PC-9 (cell line): ENCODE results near the gene EMC6. TPM values are rescaled to one million over a fixed set of nuclear protein-coding genes. Genes with fewer than 3 reads are reported as not detected.

ENCODE experiments used
- BruUV-seq: library from RNA; stranded (reverse); fragments of 400-500 nt; replicated peaks from 2 replicates; lab custom pipeline; 2021; lab: Mats Ljungman, UMichigan
- CTCF ChIA-PET: fragments of 300-600 bp; sonication (Branson Sonifier 250); formaldehyde crosslinking; loops from one replicate; lab custom pipeline; 2022; ENCODE audit warnings: antibody characterized with exemption; lab: Charles Lee
- POLR2A ChIA-PET: fragments of 300-600 bp; sonication (Branson Sonifier 250); formaldehyde crosslinking; loops from one replicate; lab custom pipeline; 2022; ENCODE audit warnings: antibody characterized with exemption; ENCODE audit not compliant: unreplicated experiment; lab: Charles Lee
- DNase-seq, 2 experiments: peaks; one replicate each; pipeline versions ENCODE4 v3.0.0 to v3.0.0-alpha.2; 2015 to 2022; ENCODE audit warnings: mixed read lengths in 1 of 2
- H2AFZ ChIP-seq: fragments of 200-600 bp; sonication (generic); 2 replicates; pipeline ENCODE4 v1.8.1; 2017; ENCODE audit warnings: antibody characterized with exemption
- H3F3A ChIP-seq: fragments of 200-600 bp; sonication (generic); 2 replicates; pipeline ENCODE4 v1.8.1; 2017; ENCODE audit warnings: antibody characterized with exemption, mild to moderate bottlenecking, low read depth; ENCODE audit not compliant: insufficient read depth
- H3K27ac ChIP-seq: fragments of 200-600 bp; sonication (generic); 2 replicates; pipeline ENCODE4 v1.6.1; 2016; ENCODE audit warnings: mixed run types
- H3K27me3 ChIP-seq: fragments of 200-600 bp; sonication (generic); 2 replicates; pipeline ENCODE4 v1.6.1; 2016; ENCODE audit warnings: low read depth, mixed run types; ENCODE audit not compliant: insufficient read depth
- H3K36me3 ChIP-seq: fragments of 200-600 bp; sonication (generic); 2 replicates; pipeline ENCODE4 v1.6.1; 2016; ENCODE audit warnings: low read depth, mixed run types
- H3K4me1 ChIP-seq: fragments of 200-600 bp; sonication (generic); replicated peaks from 2 replicates; pipeline ENCODE4 v1.6.1; 2016; ENCODE audit warnings: mixed run types; ENCODE audit not compliant: insufficient read depth
- H3K4me2 ChIP-seq: fragments of 200-600 bp; sonication (generic); 2 replicates; pipeline ENCODE4 v1.6.1; 2017; ENCODE audit warnings: mixed run types
- H3K4me3 ChIP-seq: fragments of 200-600 bp; sonication (generic); 2 replicates; pipeline ENCODE4 v1.6.1; 2016; ENCODE audit warnings: mixed run types
- H3K79me2 ChIP-seq: fragments of 200-600 bp; sonication (generic); 2 replicates; pipeline ENCODE4 v1.6.1; 2017; ENCODE audit warnings: low read depth, mixed run types
- H3K9me2 ChIP-seq: fragments of 200-600 bp; sonication (generic); 2 replicates; pipeline ENCODE4 v1.8.1; 2017; ENCODE audit warnings: mild to moderate bottlenecking; ENCODE audit not compliant: insufficient read depth
- H3K9me3 ChIP-seq: fragments of 200-600 bp; sonication (generic); 2 replicates; pipeline ENCODE4 v1.8.1; 2016; ENCODE audit warnings: low read depth; ENCODE audit not compliant: insufficient read depth
- H4K20me1 ChIP-seq: fragments of 200-600 bp; sonication (generic); 2 replicates; pipeline ENCODE4 v1.8.1; 2017; ENCODE audit not compliant: insufficient read depth
- EZH2 ChIP-seq: fragments of 200-600 bp; sonication (generic); IDR thresholded peaks from 2 replicates; pipeline ENCODE4 v1.8.0; 2017; ENCODE audit warnings: antibody characterized with exemption, low read depth
- intact Hi-C: fragments of 100-400 bp; cut with micrococcal nuclease; formaldehyde crosslinking; loops from one replicate; pipeline ENCODE4 v1.10.0; 2022; ENCODE audit not compliant: unreplicated experiment
- total RNA-seq: library from RNA; stranded (reverse); gene quantifications from 2 replicates; pipeline ENCODE4 v1.2.3, GENCODE V29; 2021
- TF ChIP-seq, protein P1 (sequence below): fragments of 200-600 bp; sonication (generic); conservative IDR thresholded peaks from 2 replicates; pipeline ENCODE4 v1.6.1; 2017; ENCODE audit warnings: mixed run types, antibody characterized with exemption, mild to moderate bottlenecking, moderate library complexity

EMC6 gene
- total RNA-seq, 1 experiment from 2014 or later = 89.9 TPM

DNA sequence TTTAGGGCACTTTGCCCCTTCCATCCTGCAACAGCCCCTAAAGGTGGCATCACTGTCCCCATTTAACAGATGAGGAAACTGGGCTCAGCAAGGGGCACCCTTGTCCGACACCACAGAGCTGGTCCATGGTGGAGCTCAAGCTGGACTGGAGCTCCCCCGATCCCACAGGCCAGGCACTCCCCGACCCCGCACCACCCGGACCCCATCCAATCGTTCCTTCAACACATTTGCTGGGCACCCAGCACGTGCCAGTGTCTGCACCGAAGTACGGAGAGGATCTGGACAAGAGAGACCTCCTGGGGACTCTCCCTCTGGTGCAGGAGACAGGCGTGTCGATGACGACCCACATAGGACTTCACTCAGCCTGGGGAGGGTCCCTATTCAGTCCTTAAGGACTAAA lies 13.4 kb downstream of the EMC6 start:
- no peaks in the 10 kb centered on the region; the same call in 1 of the 2 replicates for H4K20me1 ChIP-seq
- H3K79me2 ChIP-seq = no peaks in the 10 kb centered on the region
- intact Hi-C loops = loop anchor here (5.0 kb wide), 3 partner anchors 40 to 145 kb away; partner anchors contain the start of gene HASPIN
- ChIA-PET CTCF (interaction anchor here (0.6 kb wide), 1 partner anchor 25 kb away, joined by 3 read pairs; no protein-coding TSS in a partner anchor), POLR2A (no interaction called here)
- H2AFZ ChIP-seq = no peak overlapping the region
- no peak for DNase-seq
- H3K9me2 ChIP-seq = no peaks in the 10 kb centered on the region
- no peaks in the 10 kb centered on the region; the same call in 1 of the 2 replicates for H3F3A ChIP-seq
- no peaks in the 10 kb centered on the region for H3K27me3 ChIP-seq
- no peak for TF ChIP-seq EZH2
- TF ChIP-seq, protein P1, sequence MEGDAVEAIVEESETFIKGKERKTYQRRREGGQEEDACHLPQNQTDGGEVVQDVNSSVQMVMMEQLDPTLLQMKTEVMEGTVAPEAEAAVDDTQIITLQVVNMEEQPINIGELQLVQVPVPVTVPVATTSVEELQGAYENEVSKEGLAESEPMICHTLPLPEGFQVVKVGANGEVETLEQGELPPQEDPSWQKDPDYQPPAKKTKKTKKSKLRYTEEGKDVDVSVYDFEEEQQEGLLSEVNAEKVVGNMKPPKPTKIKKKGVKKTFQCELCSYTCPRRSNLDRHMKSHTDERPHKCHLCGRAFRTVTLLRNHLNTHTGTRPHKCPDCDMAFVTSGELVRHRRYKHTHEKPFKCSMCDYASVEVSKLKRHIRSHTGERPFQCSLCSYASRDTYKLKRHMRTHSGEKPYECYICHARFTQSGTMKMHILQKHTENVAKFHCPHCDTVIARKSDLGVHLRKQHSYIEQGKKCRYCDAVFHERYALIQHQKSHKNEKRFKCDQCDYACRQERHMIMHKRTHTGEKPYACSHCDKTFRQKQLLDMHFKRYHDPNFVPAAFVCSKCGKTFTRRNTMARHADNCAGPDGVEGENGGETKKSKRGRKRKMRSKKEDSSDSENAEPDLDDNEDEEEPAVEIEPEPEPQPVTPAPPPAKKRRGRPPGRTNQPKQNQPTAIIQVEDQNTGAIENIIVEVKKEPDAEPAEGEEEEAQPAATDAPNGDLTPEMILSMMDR = no peak
- no peaks in the 10 kb centered on the region for H3K9me3 ChIP-seq
- H3K4me1 ChIP-seq = no peaks in the 10 kb centered on the region
- H3K36me3 ChIP-seq = no peaks in the 10 kb centered on the region
- BruUV-seq = no TSS peak
- H3K4me2 ChIP-seq = no peak overlapping the region
- H3K27ac ChIP-seq = no peak overlapping the region
- no peak overlapping the region for H3K4me3 ChIP-seq

DNA sequence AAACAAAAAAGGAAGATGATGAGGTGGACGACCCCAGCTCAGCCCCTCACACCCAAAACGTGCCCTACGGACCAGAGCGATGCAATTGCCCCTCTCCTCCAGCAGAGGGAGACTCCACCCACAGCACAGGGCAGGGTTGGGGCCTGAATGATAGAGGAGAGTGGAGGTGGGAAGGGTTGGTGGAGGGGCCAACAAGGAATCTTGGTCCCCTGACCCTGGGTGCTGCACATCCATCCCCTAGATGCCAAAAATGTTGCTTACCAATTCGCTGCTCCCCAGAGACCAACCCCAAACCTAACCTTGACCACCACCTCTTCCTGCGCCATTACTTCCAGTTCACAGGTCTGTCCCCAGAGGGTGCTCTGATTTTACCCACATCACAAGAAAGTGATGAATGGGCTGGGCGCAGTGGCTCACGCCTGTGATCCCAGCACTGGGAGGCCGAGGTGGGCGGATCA lies 14.5 kb downstream of the EMC6 start:
- DNase-seq = no peak
- Histone ChIP-seq H2AFZ (no peak overlapping the region), H3F3A (no peaks in the 10 kb centered on the region; the same call in 1 of the 2 replicates), H3K9me3 (no peaks in the 10 kb centered on the region), H4K20me1 (no peaks in the 10 kb centered on the region; the same call in 1 of the 2 replicates), H3K27ac (no peak overlapping the region), H3K4me2 (no peak overlapping the region), H3K4me1 (no peaks in the 10 kb centered on the region), H3K9me2 (no peaks in the 10 kb centered on the region), H3K36me3 (no peaks in the 10 kb centered on the region), H3K79me2 (no peaks in the 10 kb centered on the region), H3K4me3 (no peak overlapping the region), H3K27me3 (no peaks in the 10 kb centered on the region)
- intact Hi-C loops = loop anchor here (5.0 kb wide), 3 partner anchors 39 to 144 kb away; partner anchors contain the start of gene HASPIN
- TF ChIP-seq, protein P1 = peak; percentile 94
- TF ChIP-seq EZH2 = no peak
- no TSS peak for BruUV-seq
- POLR2A ChIA-PET = no interaction called here
- CTCF ChIA-PET = interaction anchor here (0.6 to 0.7 kb wide), 4 partner anchors 10 to 861 kb away, joined by 3 to 7 read pairs (median 3); no protein-coding TSS in a partner anchor

DNA sequence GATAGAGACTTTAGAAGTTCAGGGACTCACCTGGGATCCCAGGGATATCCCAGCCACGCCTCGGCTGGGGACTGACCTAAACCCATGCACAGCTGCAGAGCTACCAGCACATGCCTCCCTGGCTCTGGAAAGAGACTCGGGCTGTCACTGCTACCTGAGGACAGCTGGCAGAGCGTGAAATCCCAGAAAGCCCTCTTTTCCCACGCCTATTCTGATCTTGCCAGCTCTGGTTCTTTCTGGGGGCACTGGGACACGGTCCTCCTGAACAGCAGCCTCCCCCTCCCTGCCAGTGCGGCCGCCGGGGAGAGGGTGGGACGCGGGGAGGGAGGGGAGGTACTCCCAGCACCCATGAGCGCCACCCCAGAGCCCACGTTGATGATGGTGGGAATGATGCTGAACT lies 16.6 kb downstream of the EMC6 start:
- Histone ChIP-seq H3F3A (no peaks in the 10 kb centered on the region), H3K79me2 (no peaks in the 10 kb centered on the region), H3K9me3 (no peaks in the 10 kb centered on the region), H3K27ac (no peak overlapping the region), H4K20me1 (no peaks in the 10 kb centered on the region; the same call in 1 of the 2 replicates), H3K27me3 (no peaks in the 10 kb centered on the region), H3K4me2 (no peak overlapping the region), H3K4me3 (no peak overlapping the region), H3K4me1 (no peaks in the 10 kb centered on the region), H2AFZ (no peak overlapping the region), H3K36me3 (no peaks in the 10 kb centered on the region), H3K9me2 (no peaks in the 10 kb centered on the region)
- TF ChIP-seq, protein P1 = no peak
- TF ChIP-seq EZH2 = no peak
- intact Hi-C loops = no loop called here
- BruUV-seq = no TSS peak
- DNase-seq = no peak
- POLR2A ChIA-PET = no interaction called here
- CTCF ChIA-PET = no interaction called here
